Keratinocyte (primary cell): ENCODE results near the gene KRT3. TPM values are rescaled to one million over a fixed set of nuclear protein-coding genes. Genes with fewer than 3 reads are reported as not detected.

ENCODE experiments used
- DNase-seq: peaks from one replicate; pipeline ENCODE4 v3.0.0-alpha.2; 2011; ENCODE audit warnings: low read depth, missing footprints, low spot score
- FAIRE-seq: peaks from 2 replicates; lab custom pipeline; 2011; peaks lifted over from hg19 to GRCh38; lab: Jason Lieb, UNC
- H2AFZ ChIP-seq: 2 replicates; pipeline ENCODE4 v1.6.0; 2012; ENCODE audit warnings: low read length, control low read depth, inconsistent platforms; ENCODE audit not compliant: control insufficient read depth
- H3K27ac ChIP-seq: 2 replicates; pipeline ENCODE4 v1.5.1; 2011; ENCODE audit warnings: low read length; ENCODE audit not compliant: control insufficient read depth, insufficient read depth
- H3K27me3 ChIP-seq: 3 replicates; pipeline ENCODE4 v1.6.0; 2011; ENCODE audit warnings: low read length; ENCODE audit not compliant: control insufficient read depth, insufficient read depth; ENCODE audit errors: extremely low read depth
- H3K36me3 ChIP-seq, 2 experiments: 2 replicates in 1 of 2; 3 replicates in 1 of 2; pipeline ENCODE4 v1.5.1; 2011; ENCODE audit warnings: low read length in 2 of 2, mild to moderate bottlenecking in 1 of 2; ENCODE audit not compliant: control insufficient read depth in 2 of 2, insufficient read depth in 2 of 2; ENCODE audit errors: extremely low read depth in 1 of 2
- H3K4me1 ChIP-seq: 3 replicates; pipeline ENCODE4 v1.5.1; 2011; ENCODE audit warnings: low read length; ENCODE audit not compliant: control insufficient read depth, insufficient read depth; ENCODE audit errors: extremely low read depth
- H3K4me2 ChIP-seq: 3 replicates; pipeline ENCODE4 v1.6.0; 2011; ENCODE audit warnings: low read depth, low read length; ENCODE audit not compliant: control insufficient read depth, insufficient read depth; ENCODE audit errors: extremely low read depth
- H3K4me3 ChIP-seq, 3 experiments: fragments of 200-600 bp in 1 of 3; sonication (generic) in 1 of 3; 2 replicates in 2 of 3; 3 replicates in 1 of 3; pipeline ENCODE4 v1.5.1; 2011 to 2016; ENCODE audit warnings: low read length in 3 of 3, mild to moderate bottlenecking in 3 of 3, control low read depth in 2 of 3, inconsistent platforms in 1 of 3, low read depth in 1 of 3, mixed read lengths in 1 of 3, mixed run types in 1 of 3, moderate library complexity in 1 of 3; ENCODE audit not compliant: control insufficient read depth in 2 of 3, insufficient read depth in 2 of 3; ENCODE audit errors: extremely low read depth in 1 of 3
- H3K79me2 ChIP-seq: 2 replicates; pipeline ENCODE4 v1.6.0; 2012; ENCODE audit warnings: low read length; ENCODE audit not compliant: control insufficient read depth, insufficient read depth
- H3K9ac ChIP-seq: 3 replicates; pipeline ENCODE4 v1.6.0; 2011; ENCODE audit warnings: low read length; ENCODE audit not compliant: control insufficient read depth, insufficient read depth; ENCODE audit errors: extremely low read depth
- H3K9me1 ChIP-seq: 3 replicates; pipeline ENCODE4 v1.6.0; 2011; ENCODE audit warnings: low read length; ENCODE audit not compliant: control insufficient read depth, insufficient read depth; ENCODE audit errors: extremely low read depth
- H3K9me3 ChIP-seq: 2 replicates; pipeline ENCODE4 v1.5.1; 2012; ENCODE audit warnings: low read depth, low read length; ENCODE audit not compliant: control insufficient read depth
- H4K20me1 ChIP-seq: 3 replicates; pipeline ENCODE4 v1.6.0; 2011; ENCODE audit warnings: low read length; ENCODE audit not compliant: control insufficient read depth, insufficient read depth; ENCODE audit errors: extremely low read depth
- EZH2 ChIP-seq: IDR thresholded peaks from one replicate; pipeline ENCODE4 v1.6.1; 2012; ENCODE audit warnings: inconsistent platforms, mild to moderate bottlenecking, low read length, moderate library complexity
- dilution Hi-C: fragments of 300-500 bp; cut with MboI; formaldehyde crosslinking; loops from one replicate; pipeline ENCODE4 v1.7.0; 2020; ENCODE audit warnings: low sequenced_read_pairs; ENCODE audit not compliant: extremely low pct_ligation_motif_present
- polyA plus RNA-seq, 5 experiments: library from polyadenylated mRNA; depleted of rRNA in 3 of 5; stranded (reverse) in 3 of 5; stranded (forward) in 1 of 5; unstranded in 1 of 5; fragments of >200 nt; gene quantifications; 1 replicate in 1 of 5; 2 replicates in 3 of 5; 3 replicates in 1 of 5; pipeline versions ENCODE4 v1.2.1 to v1.2.3, GENCODE V29; 2011 to 2012; ENCODE audit warnings: missing spikeins in 2 of 5, low read depth in 1 of 5, low replicate concordance in 1 of 5
- TF ChIP-seq, protein P1 (sequence below), 3 experiments: IDR thresholded peaks in 1 of 3; conservative IDR thresholded peaks in 1 of 3; optimal IDR thresholded peaks in 1 of 3; 2 replicates in 2 of 3; 3 replicates in 1 of 3; pipeline versions ENCODE3 to v1.5.1; 2011; ENCODE audit warnings: low read length in 3 of 3, mild to moderate bottlenecking in 3 of 3, moderate library complexity in 2 of 3, control low read depth in 1 of 3, inconsistent platforms in 1 of 3; ENCODE audit not compliant: insufficient read depth in 2 of 3; ENCODE audit errors: extremely low read depth in 1 of 3

The KRT3 gene
- polyA plus RNA-seq, 1 donor (not counting 4 experiments of a cell fraction or from before 2014, with no cell fraction given), result 0.29 TPM

DNA sequence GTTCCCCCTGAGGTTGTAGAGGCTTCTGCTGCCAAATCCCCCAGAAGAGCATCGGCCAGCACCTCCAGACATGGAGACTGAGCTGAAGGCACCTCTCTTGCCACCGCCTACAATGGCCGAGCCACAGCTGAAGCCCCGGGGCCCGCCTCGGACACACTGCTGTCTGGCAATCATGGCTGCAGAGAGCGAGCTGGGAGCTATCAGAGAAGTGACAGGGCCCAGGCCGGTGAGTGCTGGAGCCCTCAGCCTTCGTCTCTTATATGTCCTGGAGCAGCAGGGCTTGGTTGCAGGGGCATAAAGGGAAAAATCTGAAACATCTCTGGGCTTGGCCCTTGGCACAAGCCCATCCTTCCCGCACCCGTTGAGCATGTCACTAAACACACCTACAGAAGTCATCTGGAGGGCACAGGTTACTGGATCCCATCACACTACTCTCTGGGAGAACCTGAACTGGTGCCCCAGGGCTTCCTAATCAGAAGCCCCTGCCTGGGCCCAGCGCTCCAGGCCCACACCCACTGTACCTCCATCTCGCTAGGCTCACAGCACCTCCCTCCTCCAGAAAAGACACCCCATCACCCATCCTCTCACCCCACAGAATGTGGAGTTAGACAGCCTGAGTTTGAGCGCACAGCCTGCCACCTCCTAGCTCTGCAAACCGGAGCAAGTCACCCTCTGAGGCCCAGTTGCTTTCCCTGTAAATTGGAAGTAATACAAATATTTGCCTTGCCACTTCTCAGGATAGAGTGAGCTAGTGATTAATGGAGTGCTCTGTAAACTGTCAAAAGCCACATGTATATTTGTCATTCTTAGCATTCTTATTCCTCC, 18.2 kb upstream of the KRT3 start, which contains the start of gene KRT4:
KRT4 (minus strand) TSS at position 232 of the 825 bp plus-strand sequence; CDS start at position 174, 58 bp downstream.
- peaks cover 34% of the 10 kb centered on the region for H3K27me3 ChIP-seq
- no peaks in the 10 kb centered on the region for H3K9me3 ChIP-seq
- dilution Hi-C loops, result no loop called here
- TF ChIP-seq, protein P1, sequence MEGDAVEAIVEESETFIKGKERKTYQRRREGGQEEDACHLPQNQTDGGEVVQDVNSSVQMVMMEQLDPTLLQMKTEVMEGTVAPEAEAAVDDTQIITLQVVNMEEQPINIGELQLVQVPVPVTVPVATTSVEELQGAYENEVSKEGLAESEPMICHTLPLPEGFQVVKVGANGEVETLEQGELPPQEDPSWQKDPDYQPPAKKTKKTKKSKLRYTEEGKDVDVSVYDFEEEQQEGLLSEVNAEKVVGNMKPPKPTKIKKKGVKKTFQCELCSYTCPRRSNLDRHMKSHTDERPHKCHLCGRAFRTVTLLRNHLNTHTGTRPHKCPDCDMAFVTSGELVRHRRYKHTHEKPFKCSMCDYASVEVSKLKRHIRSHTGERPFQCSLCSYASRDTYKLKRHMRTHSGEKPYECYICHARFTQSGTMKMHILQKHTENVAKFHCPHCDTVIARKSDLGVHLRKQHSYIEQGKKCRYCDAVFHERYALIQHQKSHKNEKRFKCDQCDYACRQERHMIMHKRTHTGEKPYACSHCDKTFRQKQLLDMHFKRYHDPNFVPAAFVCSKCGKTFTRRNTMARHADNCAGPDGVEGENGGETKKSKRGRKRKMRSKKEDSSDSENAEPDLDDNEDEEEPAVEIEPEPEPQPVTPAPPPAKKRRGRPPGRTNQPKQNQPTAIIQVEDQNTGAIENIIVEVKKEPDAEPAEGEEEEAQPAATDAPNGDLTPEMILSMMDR (optimal IDR thresholded peaks at IDR 0.05 in 1 of 3, IDR thresholded peaks at IDR 0.05 in 1 of 3, conservative IDR thresholded peaks at IDR 0.05 in 1 of 3; ENCODE audit: extremely low read depth in 1 of 3, insufficient read depth in 2 of 3, low read length in 3 of 3), result no peak
- no peak for TF ChIP-seq EZH2
- H3K4me1 ChIP-seq, result no peaks in the 10 kb centered on the region
- FAIRE-seq (no peak), DNase-seq (no peak)
- H3K27ac ChIP-seq, result no peak within 1 kb of the TSS
- no peaks in the 10 kb centered on the region for H3K36me3 ChIP-seq
- H2AFZ ChIP-seq, result no peak within 1 kb of the TSS
- H3K9me1 ChIP-seq, result no peaks in the 10 kb centered on the region
- no peak within 1 kb of the TSS for H3K9ac ChIP-seq
- no peak within 1 kb of the TSS for H3K4me2 ChIP-seq
- H4K20me1 ChIP-seq, result no peaks in the 10 kb centered on the region
- no peaks in the 10 kb centered on the region for H3K79me2 ChIP-seq
- no peak within 1 kb of the TSS for H3K4me3 ChIP-seq

DNA sequence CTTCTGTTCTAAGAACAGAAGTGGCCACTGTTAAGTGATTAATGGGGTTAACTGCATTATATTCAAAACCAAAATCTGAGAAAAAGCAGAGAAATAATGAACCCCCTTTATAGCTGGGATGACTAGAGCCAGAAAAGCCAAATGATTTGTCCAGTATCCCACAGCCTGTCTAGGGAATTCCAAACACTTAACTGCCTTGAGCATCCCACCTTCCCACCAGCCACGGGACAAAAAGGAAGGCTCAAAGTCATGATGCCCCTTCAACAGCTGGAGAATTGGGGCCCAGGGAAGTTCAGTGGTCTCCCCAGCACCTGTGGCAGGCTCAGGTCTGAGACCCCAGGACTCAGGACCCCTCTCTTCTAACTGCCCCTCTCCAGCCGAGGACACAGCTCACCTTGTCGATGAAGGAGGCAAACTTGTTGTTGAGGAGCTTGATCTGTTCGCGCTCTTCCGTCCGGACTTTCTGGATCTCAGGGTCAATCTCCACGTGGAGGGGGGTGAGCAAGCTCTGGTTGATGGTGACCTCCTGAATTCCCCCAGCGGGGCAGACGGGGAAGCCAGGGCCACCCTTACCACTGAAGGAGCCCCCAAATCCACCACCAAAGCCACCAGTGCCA, 17.4 kb upstream of the KRT3 start:
- Histone ChIP-seq H3K4me3 (no peak overlapping the region), H2AFZ (no peak overlapping the region), H3K36me3 (no peaks in the 10 kb centered on the region), H3K4me1 (no peaks in the 10 kb centered on the region), H3K9me3 (no peaks in the 10 kb centered on the region), H3K27ac (no peak overlapping the region), H3K9ac (no peak overlapping the region), H3K9me1 (no peaks in the 10 kb centered on the region), H3K27me3 (peaks cover 31% of the 10 kb centered on the region), H3K4me2 (no peak overlapping the region), H3K79me2 (no peaks in the 10 kb centered on the region), H4K20me1 (no peaks in the 10 kb centered on the region)
- DNase-seq, result no peak
- TF ChIP-seq EZH2, result no peak
- TF ChIP-seq, protein P1 (optimal IDR thresholded peaks at IDR 0.05 in 1 of 3, IDR thresholded peaks at IDR 0.05 in 1 of 3, conservative IDR thresholded peaks at IDR 0.05 in 1 of 3; ENCODE audit: extremely low read depth in 1 of 3, insufficient read depth in 2 of 3, low read length in 3 of 3), result no peak
- FAIRE-seq, result no peak
- dilution Hi-C loops, result no loop called here
